ENCODE measurements around the gene ZNRF1.

The ZNRF1 gene

DNA sequence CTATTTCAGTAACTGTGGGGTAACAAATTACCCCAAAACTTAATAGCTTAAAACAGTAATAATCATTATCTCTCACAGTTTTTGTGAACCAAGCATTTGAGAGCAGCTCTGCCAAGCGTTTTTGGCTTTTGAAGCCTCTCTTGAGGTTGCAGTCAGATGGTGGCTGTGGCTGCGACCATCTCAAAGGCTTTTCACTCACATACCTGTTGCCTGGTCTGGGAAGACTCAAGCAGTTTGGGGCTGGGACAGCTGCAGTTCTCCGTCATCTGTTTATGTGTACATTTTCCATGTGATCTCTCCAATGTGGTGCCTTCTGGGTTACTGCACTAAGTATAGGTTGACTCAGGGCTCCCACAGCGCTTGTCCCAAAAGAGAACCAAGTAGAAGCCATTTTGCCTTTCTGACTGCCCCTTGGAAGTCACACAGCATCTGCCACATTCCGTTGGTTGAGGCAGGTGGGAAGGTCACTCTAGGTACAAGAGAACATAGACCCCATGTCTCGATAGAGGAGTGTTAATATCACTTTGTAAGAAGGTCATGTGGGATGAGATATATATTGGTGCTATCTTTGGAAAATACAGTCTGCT, 68.1 kb downstream of the ZNRF1 start:
- no peak for DNase-seq (ENCODE audit: low spot score)
- TF ChIP-seq, protein P1, sequence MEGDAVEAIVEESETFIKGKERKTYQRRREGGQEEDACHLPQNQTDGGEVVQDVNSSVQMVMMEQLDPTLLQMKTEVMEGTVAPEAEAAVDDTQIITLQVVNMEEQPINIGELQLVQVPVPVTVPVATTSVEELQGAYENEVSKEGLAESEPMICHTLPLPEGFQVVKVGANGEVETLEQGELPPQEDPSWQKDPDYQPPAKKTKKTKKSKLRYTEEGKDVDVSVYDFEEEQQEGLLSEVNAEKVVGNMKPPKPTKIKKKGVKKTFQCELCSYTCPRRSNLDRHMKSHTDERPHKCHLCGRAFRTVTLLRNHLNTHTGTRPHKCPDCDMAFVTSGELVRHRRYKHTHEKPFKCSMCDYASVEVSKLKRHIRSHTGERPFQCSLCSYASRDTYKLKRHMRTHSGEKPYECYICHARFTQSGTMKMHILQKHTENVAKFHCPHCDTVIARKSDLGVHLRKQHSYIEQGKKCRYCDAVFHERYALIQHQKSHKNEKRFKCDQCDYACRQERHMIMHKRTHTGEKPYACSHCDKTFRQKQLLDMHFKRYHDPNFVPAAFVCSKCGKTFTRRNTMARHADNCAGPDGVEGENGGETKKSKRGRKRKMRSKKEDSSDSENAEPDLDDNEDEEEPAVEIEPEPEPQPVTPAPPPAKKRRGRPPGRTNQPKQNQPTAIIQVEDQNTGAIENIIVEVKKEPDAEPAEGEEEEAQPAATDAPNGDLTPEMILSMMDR (IDR thresholded peaks at IDR 0.05; ENCODE audit: extremely low read depth, missing control alignments) = no peak

DNA sequence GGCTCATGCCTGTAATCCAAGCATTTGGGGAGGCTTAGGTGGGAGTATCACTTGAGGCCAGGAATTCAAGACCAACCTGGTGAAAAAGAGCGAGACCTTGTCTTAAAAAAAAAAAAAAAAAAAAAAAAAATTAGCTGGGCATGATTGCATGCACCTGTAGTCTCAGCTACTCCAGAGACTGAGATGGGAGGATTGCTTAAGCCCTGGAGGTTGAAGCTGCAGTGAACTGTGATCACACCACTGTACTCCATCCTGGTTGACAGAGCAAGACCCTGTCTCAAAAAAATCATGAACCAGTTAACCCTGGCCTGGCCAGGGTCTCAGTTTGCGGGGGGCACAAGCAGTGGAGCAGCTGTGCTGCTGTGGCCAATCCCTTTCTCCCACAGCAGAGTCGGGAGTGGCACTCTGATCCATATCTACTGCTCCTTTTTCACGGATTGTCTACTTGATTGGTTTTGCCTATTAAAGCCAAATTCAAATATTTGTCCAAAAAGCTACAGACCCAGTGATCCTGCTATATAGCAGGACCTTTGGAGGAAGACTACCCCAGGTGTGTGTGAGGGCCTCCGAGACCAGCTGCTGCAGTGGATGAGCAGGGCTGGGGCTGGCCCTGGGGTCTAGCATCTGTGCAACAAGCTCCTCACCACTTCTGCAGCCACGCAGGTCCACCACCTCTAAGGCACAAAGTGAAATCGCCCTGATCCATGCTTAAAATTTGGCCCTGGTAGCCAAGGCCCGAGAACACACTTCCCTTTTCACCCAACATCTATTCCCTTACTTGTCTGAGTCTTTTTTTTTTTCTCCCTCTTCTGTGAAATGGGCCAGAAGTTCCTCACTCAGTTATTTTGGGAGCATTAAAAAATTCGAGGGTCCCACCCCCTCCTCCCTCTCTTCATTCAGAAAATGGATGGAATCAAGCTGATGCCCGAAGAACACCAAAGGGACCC, 69.5 kb downstream of the ZNRF1 start:
- no peak for DNase-seq (ENCODE audit: low spot score)

DNA sequence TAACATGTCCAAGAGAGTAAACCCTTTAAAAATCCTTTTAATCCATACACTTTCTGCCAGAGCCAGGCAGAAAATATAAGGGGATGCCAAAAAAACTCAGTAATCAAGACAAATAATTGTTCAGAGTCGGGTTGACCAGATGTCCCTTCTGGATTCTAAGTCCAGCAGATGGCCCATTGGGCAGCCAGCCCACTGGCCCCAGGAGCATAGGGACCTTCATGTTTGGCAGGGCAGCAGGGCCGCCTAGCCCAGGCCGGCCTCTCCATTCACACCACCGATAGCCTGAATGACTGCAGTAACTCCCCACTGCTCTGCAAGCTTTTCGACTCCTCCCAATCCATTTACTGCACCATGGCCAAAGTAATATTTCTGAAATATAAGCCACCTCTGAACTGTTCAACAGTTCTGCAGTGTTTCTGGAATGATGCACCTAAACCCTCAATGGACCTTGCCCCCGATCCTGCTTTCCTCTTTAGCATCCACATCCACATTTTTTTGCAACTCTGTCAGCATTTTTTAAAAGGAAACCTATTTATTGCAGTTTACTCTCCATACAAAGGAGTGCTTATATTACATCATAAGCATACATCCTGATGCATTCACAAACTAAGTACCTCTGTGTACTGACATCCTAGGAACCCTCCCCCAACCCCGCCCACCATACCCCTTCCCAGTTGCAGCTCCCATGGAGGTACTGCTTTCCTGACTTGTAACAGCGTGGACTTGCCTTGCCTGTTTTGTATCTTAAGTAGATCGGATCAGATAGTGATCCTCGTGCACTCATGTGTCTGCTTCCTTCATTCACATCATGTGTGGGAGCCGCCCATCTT, 71.4 kb downstream of the ZNRF1 start:
- no peak for DNase-seq (ENCODE audit: low spot score)
- TF ChIP-seq, protein P1 (IDR thresholded peaks at IDR 0.05; ENCODE audit: extremely low read depth, missing control alignments) = no peak

More for the DNA sequence above, 69.5 kb downstream of the ZNRF1 start:
- TF ChIP-seq, protein P1 (IDR thresholded peaks at IDR 0.05; ENCODE audit: extremely low read depth, missing control alignments) = no peak

DNA sequence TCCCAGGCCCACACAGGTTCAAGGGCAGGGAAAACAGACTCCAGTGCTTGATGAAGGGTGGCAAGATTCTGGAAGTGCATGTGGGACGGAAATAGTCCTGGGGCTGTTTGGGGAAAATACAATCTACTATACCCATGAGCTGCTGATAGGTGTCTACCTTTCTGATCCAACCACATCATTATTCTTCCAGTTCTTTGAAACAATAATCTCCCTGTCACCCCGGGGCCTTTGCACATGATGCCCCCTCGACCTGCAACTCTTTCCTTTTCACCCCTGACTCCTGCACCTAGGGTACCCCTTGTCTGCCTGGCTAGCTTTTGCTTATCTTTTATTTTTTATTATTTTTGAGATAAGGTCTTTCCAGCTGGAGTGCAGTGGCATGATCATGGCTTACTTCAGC, 72.8 kb downstream of the ZNRF1 start:
- TF ChIP-seq, protein P1 (IDR thresholded peaks at IDR 0.05; ENCODE audit: extremely low read depth, missing control alignments) = no peak
- DNase-seq (ENCODE audit: low spot score) = no peak

DNA sequence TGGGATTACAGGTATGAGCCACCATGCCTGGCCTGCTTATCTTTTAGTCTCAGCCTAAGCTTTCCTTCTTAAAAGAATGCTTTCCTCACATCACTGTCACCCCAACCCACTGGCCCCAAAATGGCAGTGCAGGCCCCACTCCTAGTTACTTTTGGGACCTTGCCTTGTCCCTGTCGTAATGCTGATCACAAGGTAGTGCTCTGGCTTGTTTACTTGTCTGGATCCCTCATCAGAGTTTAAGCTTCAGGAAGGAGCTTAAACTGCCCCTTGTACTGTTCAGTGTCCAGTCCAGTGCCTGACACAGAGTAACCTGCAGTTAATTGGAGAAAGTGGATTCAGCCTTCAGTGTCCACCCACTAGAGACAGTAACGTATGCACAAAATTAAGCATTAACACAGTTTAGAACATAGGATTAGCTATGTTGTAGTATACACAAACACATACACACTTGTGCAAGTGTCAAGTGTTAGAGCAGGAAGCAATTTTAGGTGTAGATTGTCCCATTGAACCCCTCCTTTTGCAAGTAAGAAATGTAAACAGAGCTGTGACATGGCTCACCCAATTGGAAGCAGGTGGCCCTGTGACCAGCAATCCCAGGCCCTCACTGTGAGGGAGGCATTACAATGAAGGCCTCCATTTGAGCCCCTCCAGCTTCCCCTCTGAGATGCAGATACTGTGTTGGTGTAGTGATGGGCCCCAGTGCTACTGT, 73.6 kb downstream of the ZNRF1 start:
- DNase-seq (ENCODE audit: low spot score) = no peak
- TF ChIP-seq, protein P1 (IDR thresholded peaks at IDR 0.05; ENCODE audit: extremely low read depth, missing control alignments) = no peak

DNA sequence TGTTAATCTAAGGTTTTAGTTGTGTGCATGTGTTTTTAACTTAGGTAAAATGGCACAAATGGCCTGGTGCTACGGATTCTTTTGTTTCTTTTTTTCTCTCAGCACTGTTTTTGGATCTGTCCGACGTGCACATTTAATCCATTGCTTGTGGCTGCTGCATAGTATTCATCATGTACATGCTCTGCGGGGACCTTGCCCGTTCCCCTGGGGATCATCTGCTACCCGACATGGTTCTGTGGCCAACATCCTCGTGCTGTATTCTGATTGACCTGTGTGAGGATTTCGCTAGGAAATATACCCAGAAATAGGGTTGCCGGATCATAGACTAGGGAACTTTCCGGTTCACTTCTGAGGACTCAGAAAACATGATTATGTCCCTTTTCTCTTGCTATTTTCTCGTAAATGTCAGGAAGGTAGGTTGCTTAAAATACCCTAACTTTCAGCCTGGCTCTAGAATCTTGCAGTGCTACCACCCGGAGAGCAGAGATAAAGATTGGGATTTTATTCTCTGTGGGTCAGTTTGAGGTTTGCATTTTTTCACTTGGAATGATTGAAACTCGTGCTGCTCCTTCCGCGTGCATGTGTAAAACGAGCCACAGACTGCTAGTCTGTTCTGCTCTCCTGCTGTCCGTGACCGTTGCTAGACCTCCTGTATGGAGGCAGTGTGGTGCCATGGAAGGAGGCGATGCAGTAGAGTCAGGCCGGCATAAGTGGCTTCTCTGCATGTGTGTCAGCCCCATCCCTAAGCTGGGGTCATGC, 74.9 kb downstream of the ZNRF1 start:
- TF ChIP-seq, protein P1 (IDR thresholded peaks at IDR 0.05; ENCODE audit: extremely low read depth, missing control alignments) = no peak

More for the DNA sequence above, 74.9 kb downstream of the ZNRF1 start:
- DNase-seq (ENCODE audit: low spot score) = no peak

All from GM20000 (cell line).